ENCODE measurements around the gene KRTAP3-3.

Gene KRTAP3-3

DNA sequence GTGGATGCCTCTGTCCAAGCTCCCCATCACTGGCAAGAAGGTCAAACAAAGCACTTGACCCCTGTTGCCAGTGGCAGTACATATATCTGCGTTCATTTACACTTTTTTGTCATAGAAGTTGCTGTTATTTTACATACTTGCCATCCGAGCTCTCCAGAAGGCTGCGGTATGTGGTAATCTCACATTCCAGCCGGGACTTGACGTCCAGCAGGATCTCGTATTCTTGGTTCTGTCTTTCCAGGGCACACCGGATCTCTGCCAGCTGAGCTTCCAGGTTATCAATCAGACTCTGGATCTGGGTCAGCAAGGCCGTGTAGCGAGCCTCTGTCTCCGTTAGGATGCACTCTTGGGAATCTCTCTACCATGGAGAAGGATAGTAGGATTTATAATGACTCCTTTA lies 33.8 kb downstream of the KRTAP3-3 start:
- no peak overlapping the region for H3K4me3 ChIP-seq (ENCODE audit: low read depth, low read length)
- DNase-seq (ENCODE audit: low read depth), result no peak
- TF ChIP-seq CTCF (conservative IDR thresholded peaks at IDR 0.05; ENCODE audit: low read depth, low read length), result no peak

- no peak overlapping the region for H3K4me3 ChIP-seq (ENCODE audit: low read depth, low read length)
- no peak for DNase-seq (ENCODE audit: low read depth)
- TF ChIP-seq CTCF (conservative IDR thresholded peaks at IDR 0.05; ENCODE audit: low read depth, low read length), result no peak
These were observed 35.6 kb downstream of the KRTAP3-3 start for GRCh38 chr17:40958086-40958953.

- no peak for TF ChIP-seq CTCF (conservative IDR thresholded peaks at IDR 0.05; ENCODE audit: low read depth, low read length)
- H3K4me3 ChIP-seq (ENCODE audit: low read depth, low read length), result no peak overlapping the region
- DNase-seq (ENCODE audit: low read depth), result peak; percentile 93
These were observed 37.3 kb downstream of the KRTAP3-3 start for GRCh38 chr17:40956401-40957254.

DNA sequence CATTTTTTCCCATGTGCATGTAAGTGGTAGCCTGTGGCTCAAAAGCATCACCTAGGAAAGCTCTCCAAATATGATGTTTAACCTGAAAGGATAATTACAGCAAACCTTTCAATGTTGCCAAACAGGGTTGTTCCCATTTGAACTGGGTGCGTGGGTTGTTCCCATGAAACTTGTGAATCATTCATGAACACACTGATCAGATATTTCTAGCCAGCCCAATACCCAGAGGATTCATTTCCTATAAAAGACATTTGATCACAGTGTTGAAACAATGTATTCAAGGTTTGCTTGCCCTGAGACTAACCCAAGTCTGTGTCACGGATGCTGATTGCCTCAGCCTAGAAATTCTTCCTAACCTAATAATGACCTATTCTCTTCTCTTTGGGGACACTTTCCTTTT lies 40.1 kb downstream of the KRTAP3-3 start:
- peak; percentile 80 for DNase-seq (ENCODE audit: low read depth)

DNA sequence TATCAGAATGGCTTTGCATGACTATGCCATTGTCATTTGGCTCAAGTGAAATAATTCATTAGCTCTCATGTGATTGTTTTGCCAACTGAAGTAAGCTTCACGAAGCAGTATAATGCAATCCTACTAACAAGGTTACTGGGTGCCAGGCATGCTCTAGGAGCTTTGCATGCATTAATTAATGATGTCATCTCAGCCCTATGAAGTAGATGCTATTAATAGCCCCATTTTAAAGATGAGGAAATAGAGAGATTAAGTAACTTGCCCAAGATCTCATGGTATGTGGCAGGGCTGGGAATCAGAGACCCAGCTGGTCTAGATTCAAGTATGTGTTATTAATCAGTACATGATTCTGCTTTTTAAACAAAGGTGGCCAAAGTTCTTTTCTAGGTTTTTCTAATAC lies 41.3 kb downstream of the KRTAP3-3 start:
- peak; percentile 88 for DNase-seq (ENCODE audit: low read depth)
- TF ChIP-seq CTCF (conservative IDR thresholded peaks at IDR 0.05; ENCODE audit: low read depth, low read length), result no peak
- H3K4me3 ChIP-seq (ENCODE audit: low read depth, low read length), result no peak overlapping the region

More for the DNA sequence above, 40.1 kb downstream of the KRTAP3-3 start:
- TF ChIP-seq CTCF (conservative IDR thresholded peaks at IDR 0.05; ENCODE audit: low read depth, low read length), result no peak
- no peak overlapping the region for H3K4me3 ChIP-seq (ENCODE audit: low read depth, low read length)

DNA sequence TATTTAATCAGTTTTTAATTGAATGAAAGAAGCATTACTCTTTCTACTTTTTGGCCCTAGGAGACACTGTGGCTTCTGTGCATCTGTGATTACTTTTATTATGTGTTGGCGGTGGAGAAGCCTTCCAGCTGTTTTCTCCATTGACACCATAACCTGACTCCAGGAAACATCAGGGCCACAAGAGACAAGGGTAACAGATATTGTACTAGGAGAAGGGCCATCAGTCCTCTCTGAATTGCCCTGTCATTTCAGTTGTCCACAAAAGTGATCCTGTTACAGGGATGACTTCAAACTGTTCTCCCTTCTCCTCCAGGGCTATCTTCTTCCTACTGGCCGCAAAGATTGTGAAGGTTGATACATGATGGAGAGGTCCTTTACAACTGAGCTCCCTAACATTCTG lies 41.8 kb downstream of the KRTAP3-3 start:
- no peak for DNase-seq (ENCODE audit: low read depth)
- no peak overlapping the region for H3K4me3 ChIP-seq (ENCODE audit: low read depth, low read length)
- no peak for TF ChIP-seq CTCF (conservative IDR thresholded peaks at IDR 0.05; ENCODE audit: low read depth, low read length)
